Epithelial cell of prostate (primary cell): ENCODE measurements around the gene SLC35D2.
"Not testable (repeated sequence)": the region's sequence is repeated elsewhere in the genome, so short reads cannot be mapped to it uniquely, and the experiment has no call there.

ENCODE experiments used
- DNase-seq: peaks from one replicate; pipeline ENCODE4 v3.0.0-alpha.2; 2011; ENCODE audit warnings: low read depth, low spot score
- H3K27ac ChIP-seq: fragments of 450-650 bp; 2 replicates; pipeline ENCODE4 v1.5.1; 2017; ENCODE audit warnings: mild to moderate bottlenecking

The SLC35D2 gene

GRCh38 chr9:96321515-96321914 lies 62.0 kb downstream of the SLC35D2 start:
- no peak for DNase-seq
- H3K27ac ChIP-seq, result no peak overlapping the region

GRCh38 chr9:96320749-96321280 lies 62.7 kb downstream of the SLC35D2 start:
- DNase-seq, result no peak
- H3K27ac ChIP-seq, result no peak overlapping the region

GRCh38 chr9:96318921-96319565 lies 64.5 kb downstream of the SLC35D2 start:
- H3K27ac ChIP-seq, result no peak overlapping the region
- no peak for DNase-seq

- H3K27ac ChIP-seq, result no peak overlapping the region
- DNase-seq, result no peak
Measured at GRCh38 chr9:96317335-96317980, 66.1 kb downstream of the SLC35D2 start.

- DNase-seq, result no peak
- H3K27ac ChIP-seq, result no peak overlapping the region
Measured at GRCh38 chr9:96309850-96310249, 73.7 kb downstream of the SLC35D2 start.

- not testable (repeated sequence) for H3K27ac ChIP-seq, DNase-seq
Measured at GRCh38 chr9:96306958-96307357, 76.6 kb downstream of the SLC35D2 start.

GRCh38 chr9:96305171-96305570 lies 78.3 kb downstream of the SLC35D2 start:
- no peak for DNase-seq
- H3K27ac ChIP-seq, result no peak overlapping the region

GRCh38 chr9:96304230-96304629 lies 79.3 kb downstream of the SLC35D2 start:
- no peak for DNase-seq
- H3K27ac ChIP-seq, result no peak overlapping the region

GRCh38 chr9:96302021-96302420 lies 81.5 kb downstream of the SLC35D2 start, which contains the start of gene HSD17B3:
TSS of gene HSD17B3 (minus strand) at chr9:96302176. CDS start at chr9:96302104, 72 bp downstream.
- peak within 1 kb of the TSS; percentile 24 for H3K27ac ChIP-seq
- peak; percentile 33 for DNase-seq

GRCh38 chr9:96299823-96300222 lies 83.7 kb downstream of the SLC35D2 start:
- peak; percentile 73 for DNase-seq
- H3K27ac ChIP-seq, result peak overlapping the region; percentile 48

GRCh38 chr9:96294159-96294545 lies 89.4 kb downstream of the SLC35D2 start:
- H3K27ac ChIP-seq, result no peak overlapping the region

GRCh38 chr9:96293498-96294158 lies 89.9 kb downstream of the SLC35D2 start:
- peak; percentile 48 for DNase-seq
- no peak overlapping the region for H3K27ac ChIP-seq

More at GRCh38 chr9:96294159-96294545, 89.4 kb downstream of the SLC35D2 start:
- no peak for DNase-seq

GRCh38 chr9:96289392-96289791 lies 94.1 kb downstream of the SLC35D2 start:
- no peak overlapping the region for H3K27ac ChIP-seq
- no peak for DNase-seq

GRCh38 chr9:96281641-96282040 lies 101.9 kb downstream of the SLC35D2 start:
- no peak for DNase-seq
- H3K27ac ChIP-seq, result no peak overlapping the region

- peak; percentile 37 for DNase-seq
- H3K27ac ChIP-seq, result no peak overlapping the region
Measured at GRCh38 chr9:96279932-96280331, 103.6 kb downstream of the SLC35D2 start.

GRCh38 chr9:96274939-96275338 lies 108.6 kb downstream of the SLC35D2 start:
- no peak for DNase-seq
- no peak overlapping the region for H3K27ac ChIP-seq
